ENCODE measurements around the gene FOXL1.

FOXL1 gene

GRCh38 chr16:86568677-86569623, 9.4 kb upstream of the FOXL1 start:
- DNase-seq = no peak

- no peak for DNase-seq
These were observed 8.5 kb upstream of the FOXL1 start for GRCh38 chr16:86569701-86570447.

GRCh38 chr16:86570558-86571529, 7.5 kb upstream of the FOXL1 start:
- no peak for DNase-seq

- no peak for DNase-seq
These were observed 6.8 kb upstream of the FOXL1 start for GRCh38 chr16:86571530-86571915.

- no peak for DNase-seq
These were observed 6.3 kb upstream of the FOXL1 start for GRCh38 chr16:86572041-86572521.

GRCh38 chr16:86572606-86573005, 5.7 kb upstream of the FOXL1 start:
- DNase-seq = no peak

GRCh38 chr16:86573215-86573614, 5.1 kb upstream of the FOXL1 start:
- no peak for DNase-seq

GRCh38 chr16:86573646-86574508, 4.5 kb upstream of the FOXL1 start:
- DNase-seq = no peak

GRCh38 chr16:86574646-86575045, 3.7 kb upstream of the FOXL1 start:
- DNase-seq = no peak

- no peak for DNase-seq
These were observed 3.2 kb upstream of the FOXL1 start for GRCh38 chr16:86575095-86575685.

- peak; percentile 57 for DNase-seq
These were observed 2.4 kb upstream of the FOXL1 start for GRCh38 chr16:86575754-86576557.

- no peak for DNase-seq
These were observed 1.6 kb upstream of the FOXL1 start for GRCh38 chr16:86576591-86577313.

GRCh38 chr16:86577314-86577971, 906 bp upstream of the FOXL1 start:
- DNase-seq = no peak

- no peak for DNase-seq
These were observed 390 bp downstream of the FOXL1 start for GRCh38 chr16:86578611-86579267.

- DNase-seq = no peak
These were observed 1.1 kb downstream of the FOXL1 start for GRCh38 chr16:86579268-86580062.

- no peak for DNase-seq
These were observed 1.9 kb downstream of the FOXL1 start for GRCh38 chr16:86580063-86580790.

- no peak for DNase-seq
These were observed 2.4 kb downstream of the FOXL1 start for GRCh38 chr16:86580791-86581170.

Measured in stimulated activated CD4-positive, alpha-beta T cell treated with anti-CD3 and anti-CD28 coated beads, Interleukin-4, amount 100 ng/mL, for 1 hour (primary cell).